WERI-Rb-1 (cell line): Measurements from ENCODE around the gene ERVK3-1.
A peak's percentile ranks its signal among the peaks of the same experiment; 100 is the strongest.

Source experiments
- DNase-seq: peaks from one replicate; pipeline ENCODE4 v3.0.0-alpha.2; 2020
- H3K27ac ChIP-seq: fragments of 250-450 bp; sonication (Bioruptor Pico); 2 replicates; pipeline ENCODE4 v1.5.1; 2020; ENCODE audit warnings: mild to moderate bottlenecking, moderate library complexity
- H3K27me3 ChIP-seq: fragments of 250-450 bp; sonication (Bioruptor Pico); 2 replicates; pipeline ENCODE4 v1.5.1; 2021; ENCODE audit warnings: mild to moderate bottlenecking, low read depth, moderate library complexity; ENCODE audit not compliant: insufficient read depth, severe bottlenecking
- H3K36me3 ChIP-seq: fragments of 250-450 bp; sonication (Bioruptor Pico); 2 replicates; pipeline ENCODE4 v1.5.1; 2020; ENCODE audit warnings: mild to moderate bottlenecking, moderate library complexity
- H3K4me3 ChIP-seq: 2 replicates; pipeline ENCODE4 v1.5.1; 2011; ENCODE audit warnings: low read depth, mild to moderate bottlenecking, control low read depth, low read length
- H3K9me3 ChIP-seq: fragments of 250-450 bp; sonication (Bioruptor Pico); 2 replicates; pipeline ENCODE4 v1.5.1; 2021; ENCODE audit warnings: mild to moderate bottlenecking, moderate library complexity; ENCODE audit not compliant: severe bottlenecking
- CTCF ChIP-seq: IDR thresholded peaks from 2 replicates; pipeline ENCODE4 v1.5.1; 2011; ENCODE audit warnings: low read depth, mild to moderate bottlenecking, control low read depth, inconsistent platforms, low read length

Gene ERVK3-1

DNA sequence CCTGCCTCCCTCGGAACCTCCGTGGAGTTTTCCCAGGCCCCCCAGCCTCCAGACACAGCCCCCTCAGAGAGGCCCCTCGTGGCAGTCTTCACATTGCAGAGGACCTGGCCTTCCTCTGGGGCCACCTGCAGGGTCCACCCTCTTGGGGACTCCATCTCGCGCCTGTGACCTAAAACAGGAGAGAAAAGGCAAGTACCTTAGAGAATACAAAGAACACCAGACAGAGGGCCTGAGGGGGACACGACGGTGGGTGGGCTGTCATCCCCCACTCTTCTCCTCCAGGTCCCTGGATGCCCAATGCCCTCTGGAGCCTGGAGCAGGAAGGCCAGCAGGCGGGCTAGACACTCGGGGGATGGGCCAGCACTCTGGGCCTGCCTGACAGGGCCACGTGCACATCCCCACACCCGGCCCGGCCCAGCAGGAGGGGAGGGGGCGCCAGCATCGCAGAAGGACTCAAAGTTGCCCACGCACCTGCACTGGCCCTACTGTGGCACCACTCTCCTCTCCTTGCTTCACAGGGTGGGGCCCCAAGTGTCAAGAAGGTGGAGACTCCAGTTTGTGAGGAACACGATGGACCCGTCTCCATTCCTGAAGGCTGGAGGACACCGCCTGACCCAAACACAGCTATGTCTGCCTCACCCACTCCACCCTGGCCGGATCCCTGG lies 52.4 kb downstream of the ERVK3-1 start:
- H3K27ac ChIP-seq: no peak overlapping the region
- H3K36me3 ChIP-seq: no peaks in the 10 kb centered on the region
- H3K9me3 ChIP-seq: no peaks in the 10 kb centered on the region
- no peak for TF ChIP-seq CTCF
- DNase-seq: no peak
- no peak overlapping the region for H3K4me3 ChIP-seq
- no peaks in the 10 kb centered on the region for H3K27me3 ChIP-seq

DNA sequence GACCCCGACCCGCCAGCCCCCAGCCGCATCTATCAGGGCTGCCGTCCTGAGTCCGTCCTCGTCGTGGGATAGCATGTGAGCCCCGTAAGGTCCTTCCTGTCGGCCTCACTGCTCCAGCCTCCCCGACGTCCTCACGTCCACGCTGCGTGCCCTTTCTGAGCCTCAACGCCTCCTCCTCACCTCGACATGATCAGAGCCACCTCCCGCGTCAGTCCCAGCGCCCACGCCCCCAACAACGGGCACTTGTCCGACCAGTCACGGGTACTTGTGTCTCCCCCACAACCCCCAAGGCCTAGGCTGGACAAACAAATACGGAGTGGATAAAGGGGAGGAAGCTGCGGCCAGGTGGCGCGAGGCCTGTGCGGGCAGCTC lies 56.7 kb downstream of the ERVK3-1 start:
- DNase-seq: peak; percentile 79
- peak overlapping the region; percentile 94 for H3K27ac ChIP-seq
- no peaks in the 10 kb centered on the region for H3K9me3 ChIP-seq
- H3K36me3 ChIP-seq: no peaks in the 10 kb centered on the region
- TF ChIP-seq CTCF: no peak
- no peaks in the 10 kb centered on the region for H3K27me3 ChIP-seq
- H3K4me3 ChIP-seq: peak overlapping the region; percentile 95

- H3K27ac ChIP-seq: peak within 1 kb of the TSS; percentile 94
- peak within 1 kb of the TSS; percentile 95 for H3K4me3 ChIP-seq
- DNase-seq: peak; percentile 95
- no peaks in the 10 kb centered on the region for H3K9me3 ChIP-seq
- H3K27me3 ChIP-seq: no peaks in the 10 kb centered on the region
- TF ChIP-seq CTCF: no peak
- no peaks in the 10 kb centered on the region for H3K36me3 ChIP-seq
Measured at GRCh38 chr19:58362272-58362994, 57.3 kb downstream of the ERVK3-1 start, which contains the start of gene ZNF497. Gene ZNF497, minus strand, starts transcription at chr19:58362751. Its CDS starts 5,116 bp downstream, at chr19:58357635.

GRCh38 chr19:58364146-58364545 lies 59.0 kb downstream of the ERVK3-1 start:
- H3K4me3 ChIP-seq: no peak overlapping the region
- no peaks in the 10 kb centered on the region for H3K9me3 ChIP-seq
- no peaks in the 10 kb centered on the region for H3K27me3 ChIP-seq
- H3K27ac ChIP-seq: no peak overlapping the region
- TF ChIP-seq CTCF: no peak
- DNase-seq: no peak
- no peaks in the 10 kb centered on the region for H3K36me3 ChIP-seq
